ENCODE data around the gene GNAT1.

DNA sequence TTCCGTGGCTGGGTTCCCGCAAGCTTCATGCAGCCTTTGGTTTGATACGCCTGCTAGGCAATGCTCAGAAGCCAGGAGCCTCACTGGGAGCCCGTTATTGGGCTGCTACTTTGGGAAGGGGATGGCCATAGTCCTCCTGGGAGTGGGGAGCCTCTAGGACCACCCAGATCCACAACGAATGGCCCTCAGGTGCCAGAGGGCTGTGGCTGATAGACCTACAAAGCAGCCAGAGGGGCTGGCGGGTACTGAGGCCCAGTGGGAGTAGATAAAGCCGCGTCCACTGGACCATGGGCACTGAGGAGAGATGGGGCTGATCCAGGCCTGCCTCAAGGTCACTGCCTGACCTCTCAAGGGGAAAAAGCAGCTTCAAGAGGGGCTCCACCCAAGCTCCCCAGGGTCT is 714 bp downstream of the GNAT1 start:
- TF ChIP-seq, protein P1, sequence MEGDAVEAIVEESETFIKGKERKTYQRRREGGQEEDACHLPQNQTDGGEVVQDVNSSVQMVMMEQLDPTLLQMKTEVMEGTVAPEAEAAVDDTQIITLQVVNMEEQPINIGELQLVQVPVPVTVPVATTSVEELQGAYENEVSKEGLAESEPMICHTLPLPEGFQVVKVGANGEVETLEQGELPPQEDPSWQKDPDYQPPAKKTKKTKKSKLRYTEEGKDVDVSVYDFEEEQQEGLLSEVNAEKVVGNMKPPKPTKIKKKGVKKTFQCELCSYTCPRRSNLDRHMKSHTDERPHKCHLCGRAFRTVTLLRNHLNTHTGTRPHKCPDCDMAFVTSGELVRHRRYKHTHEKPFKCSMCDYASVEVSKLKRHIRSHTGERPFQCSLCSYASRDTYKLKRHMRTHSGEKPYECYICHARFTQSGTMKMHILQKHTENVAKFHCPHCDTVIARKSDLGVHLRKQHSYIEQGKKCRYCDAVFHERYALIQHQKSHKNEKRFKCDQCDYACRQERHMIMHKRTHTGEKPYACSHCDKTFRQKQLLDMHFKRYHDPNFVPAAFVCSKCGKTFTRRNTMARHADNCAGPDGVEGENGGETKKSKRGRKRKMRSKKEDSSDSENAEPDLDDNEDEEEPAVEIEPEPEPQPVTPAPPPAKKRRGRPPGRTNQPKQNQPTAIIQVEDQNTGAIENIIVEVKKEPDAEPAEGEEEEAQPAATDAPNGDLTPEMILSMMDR (IDR thresholded peaks at IDR 0.05): no peak
- no peak for TF ChIP-seq POLR2AphosphoS5 (IDR thresholded peaks at IDR 0.05)
- no peak for TF ChIP-seq EP300 (IDR thresholded peaks at IDR 0.05)
- no peak for TF ChIP-seq POLR2A (IDR thresholded peaks at IDR 0.05)

Data from upper lobe of left lung (tissue), 4 donors.